Activated T-cell treated with anti-CD3 and anti-CD28 coated beads, Interleukin-2, amount 50 U/mL, for 4 hours (primary cell): ENCODE data around the gene P2RX2. TPM values are rescaled to one million over a fixed set of nuclear protein-coding genes. Genes with fewer than 3 reads are reported as not detected.

Source experiments
- ATAC-seq, 2 donors: fragments of 200-7000 bp; cut with Tn5 transposase; one replicate each; pipeline ENCODE4 v1.10.0; 2021
- DNase-seq: peaks from one replicate; pipeline ENCODE4 v3.0.0-alpha.2; 2020
- H3K27me3 Mint-ChIP-seq: one replicate; pipeline ENCODE4 v1.8.0; 2021; ENCODE audit warnings: low read depth, mixed read lengths
- H3K36me3 Mint-ChIP-seq: one replicate; pipeline ENCODE4 v1.8.0; 2022; ENCODE audit warnings: mixed read lengths; ENCODE audit not compliant: insufficient read depth
- H3K4me1 Mint-ChIP-seq: one replicate; pipeline ENCODE4 v1.8.0; 2021; ENCODE audit warnings: low read depth, mixed read lengths
- H3K4me3 Mint-ChIP-seq: one replicate; pipeline ENCODE4 v1.8.0; 2021; ENCODE audit warnings: mild to moderate bottlenecking, moderate library complexity, mixed read lengths
- H3K9me3 Mint-ChIP-seq: one replicate; pipeline ENCODE4 v1.8.0; 2021; ENCODE audit warnings: mixed read lengths
- total RNA-seq, 3 donors: library from RNA; stranded (reverse); gene quantifications; one replicate each; pipeline ENCODE4 v1.2.1, GENCODE V29; 2021

The P2RX2 gene
- not detected for total RNA-seq

GRCh38 chr12:132618683-132619043, at the start of gene P2RX2:
Gene P2RX2, plus strand, starts transcription at chr12:132618776. Its CDS starts 41 bp downstream, at chr12:132618817.
- H3K4me3 Mint-ChIP-seq = peak within 1 kb of the TSS; percentile 20

GRCh38 chr12:132568826-132569480, 49.6 kb upstream of the P2RX2 start:
- DNase-seq (no peak), ATAC-seq (no peak)
- no peaks in the 10 kb centered on the region for H3K9me3 Mint-ChIP-seq
- H3K27me3 Mint-ChIP-seq = no peaks in the 10 kb centered on the region
- H3K4me1 Mint-ChIP-seq = no peaks in the 10 kb centered on the region
- H3K4me3 Mint-ChIP-seq = no peak overlapping the region
- H3K36me3 Mint-ChIP-seq = no peaks in the 10 kb centered on the region

More at GRCh38 chr12:132618683-132619043, at the start of gene P2RX2:
- Mint-ChIP-seq H3K9me3 (no peaks in the 10 kb centered on the region), H3K4me1 (peaks cover 8% of the 10 kb centered on the region), H3K27me3 (peaks cover 36% of the 10 kb centered on the region), H3K36me3 (peaks cover 2% of the 10 kb centered on the region)
- DNase-seq (no peak), ATAC-seq (no peak)

GRCh38 chr12:132569856-132570480, 48.6 kb upstream of the P2RX2 start:
- H3K27me3 Mint-ChIP-seq = no peaks in the 10 kb centered on the region
- no peaks in the 10 kb centered on the region for H3K9me3 Mint-ChIP-seq
- no peak for DNase-seq
- no peak overlapping the region for H3K4me3 Mint-ChIP-seq
- no peaks in the 10 kb centered on the region for H3K4me1 Mint-ChIP-seq
- no peaks in the 10 kb centered on the region for H3K36me3 Mint-ChIP-seq
- no peak for ATAC-seq

- Mint-ChIP-seq H3K27me3 (no peaks in the 10 kb centered on the region), H3K4me1 (no peaks in the 10 kb centered on the region), H3K36me3 (no peaks in the 10 kb centered on the region), H3K4me3 (no peak overlapping the region), H3K9me3 (no peaks in the 10 kb centered on the region)
- DNase-seq (no peak), ATAC-seq (no peak)
Measured at GRCh38 chr12:132570635-132571034, 47.9 kb upstream of the P2RX2 start.

- DNase-seq = no peak
- no peaks in the 10 kb centered on the region for H3K4me1 Mint-ChIP-seq
Measured at GRCh38 chr12:132571051-132571450, 47.5 kb upstream of the P2RX2 start.

GRCh38 chr12:132571598-132571997, 47.0 kb upstream of the P2RX2 start:
- H3K4me1 Mint-ChIP-seq = no peaks in the 10 kb centered on the region
- no peak for ATAC-seq
- H3K4me3 Mint-ChIP-seq = no peak overlapping the region
- no peak for DNase-seq
- H3K36me3 Mint-ChIP-seq = no peaks in the 10 kb centered on the region
- H3K27me3 Mint-ChIP-seq = no peaks in the 10 kb centered on the region
- H3K9me3 Mint-ChIP-seq = no peaks in the 10 kb centered on the region

More at GRCh38 chr12:132571051-132571450, 47.5 kb upstream of the P2RX2 start:
- ATAC-seq = no peak
- Mint-ChIP-seq H3K4me3 (no peak overlapping the region), H3K27me3 (no peaks in the 10 kb centered on the region), H3K9me3 (no peaks in the 10 kb centered on the region), H3K36me3 (no peaks in the 10 kb centered on the region)

GRCh38 chr12:132572106-132572505, 46.5 kb upstream of the P2RX2 start:
- H3K4me1 Mint-ChIP-seq = no peaks in the 10 kb centered on the region
- no peak for DNase-seq
- no peaks in the 10 kb centered on the region for H3K27me3 Mint-ChIP-seq
- no peaks in the 10 kb centered on the region for H3K9me3 Mint-ChIP-seq
- ATAC-seq = no peak
- no peak overlapping the region for H3K4me3 Mint-ChIP-seq
- H3K36me3 Mint-ChIP-seq = no peaks in the 10 kb centered on the region

GRCh38 chr12:132572801-132573760, 45.5 kb upstream of the P2RX2 start:
- H3K27me3 Mint-ChIP-seq = no peaks in the 10 kb centered on the region
- DNase-seq = no peak
- no peaks in the 10 kb centered on the region for H3K4me1 Mint-ChIP-seq
- no peak for ATAC-seq
- H3K4me3 Mint-ChIP-seq = no peak overlapping the region
- no peaks in the 10 kb centered on the region for H3K9me3 Mint-ChIP-seq
- H3K36me3 Mint-ChIP-seq = peaks cover 5% of the 10 kb centered on the region

- ATAC-seq (no peak), DNase-seq (no peak)
- Mint-ChIP-seq H3K9me3 (no peaks in the 10 kb centered on the region), H3K27me3 (no peaks in the 10 kb centered on the region), H3K4me3 (no peak overlapping the region), H3K4me1 (no peaks in the 10 kb centered on the region), H3K36me3 (peaks cover 9% of the 10 kb centered on the region)
Measured at GRCh38 chr12:132574271-132574996, 44.1 kb upstream of the P2RX2 start.

GRCh38 chr12:132575661-132576060, 42.9 kb upstream of the P2RX2 start:
- no peak overlapping the region for H3K4me3 Mint-ChIP-seq
- no peaks in the 10 kb centered on the region for H3K9me3 Mint-ChIP-seq
- no peaks in the 10 kb centered on the region for H3K27me3 Mint-ChIP-seq
- DNase-seq (no peak), ATAC-seq (no peak)
- no peaks in the 10 kb centered on the region for H3K4me1 Mint-ChIP-seq
- H3K36me3 Mint-ChIP-seq = peaks cover 9% of the 10 kb centered on the region

- ATAC-seq (no peak), DNase-seq (no peak)
- H3K4me1 Mint-ChIP-seq = no peaks in the 10 kb centered on the region
- peaks cover 9% of the 10 kb centered on the region for H3K36me3 Mint-ChIP-seq
- H3K27me3 Mint-ChIP-seq = no peaks in the 10 kb centered on the region
- H3K9me3 Mint-ChIP-seq = no peaks in the 10 kb centered on the region
- H3K4me3 Mint-ChIP-seq = no peak overlapping the region
Measured at GRCh38 chr12:132576701-132577100, 41.9 kb upstream of the P2RX2 start.

- no peaks in the 10 kb centered on the region for H3K27me3 Mint-ChIP-seq
- no peaks in the 10 kb centered on the region for H3K4me1 Mint-ChIP-seq
- DNase-seq (no peak), ATAC-seq (no peak)
- no peaks in the 10 kb centered on the region for H3K9me3 Mint-ChIP-seq
- no peak overlapping the region for H3K4me3 Mint-ChIP-seq
- H3K36me3 Mint-ChIP-seq = peaks cover 9% of the 10 kb centered on the region
Measured at GRCh38 chr12:132577191-132577920, 41.2 kb upstream of the P2RX2 start.

GRCh38 chr12:132578118-132578517, 40.5 kb upstream of the P2RX2 start:
- no peaks in the 10 kb centered on the region for H3K9me3 Mint-ChIP-seq
- H3K4me1 Mint-ChIP-seq = no peaks in the 10 kb centered on the region
- ATAC-seq (no peak), DNase-seq (no peak)
- no peaks in the 10 kb centered on the region for H3K27me3 Mint-ChIP-seq
- peaks cover 9% of the 10 kb centered on the region for H3K36me3 Mint-ChIP-seq
- no peak overlapping the region for H3K4me3 Mint-ChIP-seq
